CD14-positive monocyte (primary cell): ENCODE measurements around the gene KDM4E. TPM values are rescaled to one million over a fixed set of nuclear protein-coding genes. Genes with fewer than 3 reads are reported as not detected.
"Not testable (repeated sequence)": the region's sequence is repeated elsewhere in the genome, so short reads cannot be mapped to it uniquely, and the experiment has no call there.

Experiments
- DNase-seq, 3 donors: peaks; one replicate each; pipeline ENCODE4 v3.0.0-alpha.2; 2011 to 2022
- H2AFZ ChIP-seq: 2 replicates; pipeline ENCODE4 v1.6.0; 2012; ENCODE audit warnings: mild to moderate bottlenecking, low read depth, low read length, inconsistent platforms; ENCODE audit not compliant: insufficient read depth, poor library complexity, severe bottlenecking
- H3K27ac ChIP-seq, 2 donors: 1 replicate in 1 of 2; 2 replicates in 1 of 2; pipeline ENCODE4 v1.5.1; 2012 to 2013; ENCODE audit warnings: low read length in 2 of 2, control low read depth in 1 of 2, inconsistent platforms in 1 of 2, low read depth in 1 of 2, mild to moderate bottlenecking in 1 of 2
- H3K27me3 ChIP-seq, 2 donors: one replicate each; pipeline versions ENCODE4 v1.6.0 to v1.6.1; 2011 to 2013; ENCODE audit warnings: low read length in 2 of 2; ENCODE audit not compliant: control insufficient read depth in 2 of 2, insufficient read depth in 2 of 2
- H3K36me3 ChIP-seq, 2 donors: replicated peaks in 1 of 2; 1 replicate in 1 of 2; 2 replicates in 1 of 2; pipeline versions ENCODE4 v1.5.1 to v1.6.1; 2012 to 2013; ENCODE audit warnings: low read length in 2 of 2, control low read depth in 1 of 2, inconsistent platforms in 1 of 2, mild to moderate bottlenecking in 1 of 2; ENCODE audit not compliant: insufficient read depth in 2 of 2, control insufficient read depth in 1 of 2
- H3K4me1 ChIP-seq, 2 donors: 1 replicate in 1 of 2; 2 replicates in 1 of 2; pipeline versions ENCODE4 v1.5.1 to v1.6.1; 2012 to 2013; ENCODE audit warnings: low read length in 2 of 2, control low read depth in 1 of 2, inconsistent platforms in 1 of 2, mild to moderate bottlenecking in 1 of 2, moderate library complexity in 1 of 2; ENCODE audit not compliant: insufficient read depth in 2 of 2, control insufficient read depth in 1 of 2
- H3K4me2 ChIP-seq: replicated peaks from 2 replicates; pipeline ENCODE3; 2012; ENCODE audit warnings: low read length, moderate library complexity, mild to moderate bottlenecking; ENCODE audit not compliant: poor library complexity, severe bottlenecking; ENCODE audit errors: extremely low read depth
- H3K4me3 ChIP-seq, 3 experiments: fragments of 200-600 bp in 1 of 3; sonication (generic) in 1 of 3; replicated peaks in 1 of 3; 1 replicate in 2 of 3; 2 replicates in 1 of 3; pipeline ENCODE4 v1.5.1; 2011 to 2013; ENCODE audit warnings: low read length in 3 of 3, mild to moderate bottlenecking in 3 of 3, control low read depth in 2 of 3, low read depth in 2 of 3, inconsistent platforms in 1 of 3, moderate library complexity in 1 of 3
- H3K79me2 ChIP-seq: 2 replicates; pipeline ENCODE4 v1.6.0; 2012; ENCODE audit warnings: mild to moderate bottlenecking, control low read depth, inconsistent platforms, low read length, moderate library complexity; ENCODE audit not compliant: insufficient read depth
- H3K9ac ChIP-seq: 2 replicates; pipeline ENCODE4 v1.6.0; 2017; ENCODE audit warnings: low read length, mild to moderate bottlenecking; ENCODE audit not compliant: insufficient read depth, poor library complexity, severe bottlenecking
- H3K9me3 ChIP-seq, 2 donors: replicated peaks in 1 of 2; 1 replicate in 1 of 2; 2 replicates in 1 of 2; pipeline versions ENCODE4 v1.5.1 to v1.6.1; 2012 to 2013; ENCODE audit warnings: low read length in 2 of 2, control low read depth in 1 of 2; ENCODE audit not compliant: control insufficient read depth in 1 of 2, insufficient read depth in 1 of 2
- H4K20me1 ChIP-seq: 2 replicates; pipeline ENCODE4 v1.6.0; 2012; ENCODE audit warnings: mild to moderate bottlenecking, low read length, control low read depth, moderate library complexity; ENCODE audit not compliant: insufficient read depth
- H3K27ac Mint-ChIP-seq, 7 donors: one replicate each; pipeline ENCODE4 v1.8.0; 2020; ENCODE audit warnings: mild to moderate bottlenecking in 7 of 7, mixed read lengths in 7 of 7, moderate library complexity in 6 of 7, inconsistent platforms in 2 of 7
- H3K27me3 Mint-ChIP-seq, 3 donors: one replicate each; pipeline ENCODE4 v1.8.0; 2021 to 2022; ENCODE audit warnings: low read depth in 3 of 3, mild to moderate bottlenecking in 3 of 3, mixed read lengths in 3 of 3, moderate library complexity in 3 of 3, inconsistent platforms in 1 of 3
- H3K36me3 Mint-ChIP-seq, 2 donors: one replicate each; pipeline ENCODE4 v1.8.0; 2020; ENCODE audit warnings: mixed read lengths in 2 of 2, inconsistent platforms in 1 of 2, mild to moderate bottlenecking in 1 of 2
- H3K4me1 Mint-ChIP-seq: one replicate; pipeline ENCODE4 v1.8.0; 2020; ENCODE audit warnings: mild to moderate bottlenecking, mixed read lengths
- H3K4me3 Mint-ChIP-seq, 2 donors: one replicate each; pipeline ENCODE4 v1.8.0; 2020; ENCODE audit warnings: mild to moderate bottlenecking in 2 of 2, mixed read lengths in 2 of 2, moderate library complexity in 1 of 2
- H3K9me3 Mint-ChIP-seq, 7 donors: one replicate each; pipeline ENCODE4 v1.8.0; 2020 to 2022; ENCODE audit warnings: mixed read lengths in 7 of 7, mild to moderate bottlenecking in 6 of 7, moderate library complexity in 6 of 7, inconsistent platforms in 2 of 7
- CTCF ChIP-seq: fragments of 200-600 bp; IDR thresholded peaks from one replicate; pipeline ENCODE4 v1.8.0; 2022; ENCODE audit warnings: antibody characterized with exemption, mild to moderate bottlenecking
- WGBS: methylation state at CpG from one replicate; pipeline ENCODE4 v1.1.5; 2013; ENCODE audit warnings: missing lambda C conversion rate; ENCODE audit not compliant: insufficient coverage; 5-methylcytosine and 5-hydroxymethylcytosine counted together
- intact Hi-C, 2 donors: fragments of 100-400 bp; cut with micrococcal nuclease; formaldehyde crosslinking; loops; one replicate each; pipeline versions ENCODE4 v1.15.0 to v1.15.1; 2023
- polyA plus RNA-seq, 3 donors: library from polyadenylated mRNA; depleted of rRNA in 1 of 3; unstranded in 2 of 3; stranded (reverse) in 1 of 3; fragments of 300-500 nt in 2 of 3; fragments of >200 nt in 1 of 3; fragmentation: Illumina TruSeq in 2 of 3; gene quantifications; 1 replicate in 2 of 3; 2 replicates in 1 of 3; pipeline ENCODE4 v1.2.3, GENCODE V29; 2012 to 2021

Gene KDM4E
- polyA plus RNA-seq, 3 donors, result not detected

DNA sequence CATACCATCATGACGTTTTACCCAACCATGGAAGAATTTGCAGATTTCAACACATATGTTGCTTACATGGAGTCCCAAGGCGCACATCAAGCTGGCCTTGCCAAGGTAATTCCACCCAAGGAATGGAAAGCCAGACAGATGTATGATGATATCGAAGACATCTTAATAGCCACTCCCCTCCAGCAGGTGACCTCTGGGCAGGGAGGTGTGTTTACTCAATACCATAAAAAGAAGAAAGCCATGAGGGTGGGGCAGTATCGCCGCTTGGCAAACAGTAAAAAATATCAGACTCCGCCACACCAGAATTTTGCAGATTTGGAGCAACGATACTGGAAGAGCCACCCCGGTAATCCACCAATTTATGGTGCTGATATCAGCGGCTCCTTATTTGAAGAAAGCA is 536 bp downstream of the KDM4E start:
- H3K27me3 Mint-ChIP-seq, H3K9ac ChIP-seq, H3K36me3 ChIP-seq, H3K4me2 ChIP-seq, H3K79me2 ChIP-seq, H2AFZ ChIP-seq, H3K27ac ChIP-seq, H3K27ac Mint-ChIP-seq, H3K36me3 Mint-ChIP-seq, H4K20me1 ChIP-seq, H3K9me3 Mint-ChIP-seq, H3K4me3 ChIP-seq, DNase-seq, H3K27me3 ChIP-seq, H3K4me1 ChIP-seq, H3K4me3 Mint-ChIP-seq, H3K9me3 ChIP-seq, intact Hi-C loops, H3K4me1 Mint-ChIP-seq: not testable (repeated sequence)
- WGBS, result 100% methylated on average over 1 of the region's 9 CpGs

DNA sequence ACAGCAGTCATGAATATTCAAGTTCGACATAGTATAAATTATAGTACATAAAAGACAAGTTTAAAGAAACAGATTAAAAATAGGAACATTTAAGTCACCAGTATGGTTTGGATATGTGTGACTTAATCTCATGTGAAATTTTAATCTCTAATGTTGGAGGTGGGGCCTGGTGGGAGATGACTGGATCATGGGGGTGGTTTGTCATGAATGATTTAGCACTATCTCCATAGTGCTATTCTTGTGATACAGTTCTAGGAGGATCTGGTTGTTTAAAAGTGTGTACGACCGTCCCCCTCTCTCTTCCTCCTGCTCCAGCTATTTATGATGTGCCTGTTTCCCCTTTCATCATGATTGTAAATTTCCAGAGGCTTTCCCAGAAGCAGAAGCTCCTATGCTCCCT is 3.3 kb downstream of the KDM4E start:
- no peak overlapping the region for H3K27ac ChIP-seq
- no peaks in the 10 kb centered on the region for H3K36me3 ChIP-seq
- TF ChIP-seq CTCF, result no peak
- Mint-ChIP-seq H3K9me3 (peaks cover 0 to 3% (median 0%) of the 10 kb centered on the region in 7 donors), H3K4me3 (no peak overlapping the region), H3K27ac (no peak overlapping the region), H3K27me3 (peaks cover 0 to 4% (median 3%) of the 10 kb centered on the region in 3 donors), H3K36me3 (no peaks in the 10 kb centered on the region), H3K4me1 (no peaks in the 10 kb centered on the region)
- H3K9ac ChIP-seq, result no peak overlapping the region
- no peak overlapping the region for H3K4me2 ChIP-seq
- H3K4me1 ChIP-seq, result no peaks in the 10 kb centered on the region
- H4K20me1 ChIP-seq, result no peaks in the 10 kb centered on the region
- no peaks in the 10 kb centered on the region for H3K79me2 ChIP-seq
- no peaks in the 10 kb centered on the region for H3K9me3 ChIP-seq
- no CpG with 5 or more reads among the region's 3 CpGs for WGBS
- no peak overlapping the region for H2AFZ ChIP-seq
- no peaks in the 10 kb centered on the region for H3K27me3 ChIP-seq
- intact Hi-C loops, result no loop called here
- H3K4me3 ChIP-seq, result no peak overlapping the region
- DNase-seq, result no peak
